Spinal cord (tissue), 10 donors: ENCODE data around the gene BMP6. TPM values are rescaled to one million over a fixed set of nuclear protein-coding genes. Genes with fewer than 3 reads are reported as not detected.
A peak's percentile ranks its signal among the peaks of the same experiment; 100 is the strongest.

ENCODE experiments used
- DNase-seq, 6 donors: peaks; one replicate each; pipeline versions ENCODE4 v3.0.0 to v3.0.0-alpha.2; 2013 to 2015; ENCODE audit warnings: low spot score in 6 of 6, low read depth in 4 of 6
- H3K27ac ChIP-seq: one replicate; pipeline ENCODE4 v1.5.1; 2013; ENCODE audit warnings: low read depth, low read length, control low read depth
- H3K27me3 ChIP-seq: one replicate; pipeline ENCODE4 v1.6.1; 2013; ENCODE audit warnings: low read length; ENCODE audit not compliant: control insufficient read depth, insufficient read depth
- H3K36me3 ChIP-seq: one replicate; pipeline ENCODE4 v1.6.1; 2013; ENCODE audit warnings: low read length; ENCODE audit not compliant: control insufficient read depth, insufficient read depth
- H3K4me1 ChIP-seq: one replicate; pipeline ENCODE4 v1.6.1; 2013; ENCODE audit warnings: low read length; ENCODE audit not compliant: control insufficient read depth, insufficient read depth
- H3K4me3 ChIP-seq: one replicate; pipeline ENCODE4 v1.5.1; 2013; ENCODE audit warnings: low read depth, low read length, control low read depth
- H3K9me3 ChIP-seq: one replicate; pipeline ENCODE4 v1.6.1; 2013; ENCODE audit warnings: low read length; ENCODE audit not compliant: control insufficient read depth, insufficient read depth
- WGBS: methylation state at CpG from one replicate; pipeline ENCODE4 v1.1.5; 2013; ENCODE audit warnings: missing lambda C conversion rate; ENCODE audit not compliant: insufficient coverage; 5-methylcytosine and 5-hydroxymethylcytosine counted together
- polyA plus RNA-seq, 2 donors: library from polyadenylated mRNA; unstranded; fragments of 120-200 nt; gene quantifications; one replicate each; pipeline ENCODE4 v1.2.1, GENCODE V29; 2013; ENCODE audit not compliant: insufficient read length in 2 of 2
- total RNA-seq, 2 donors: library from RNA; depleted of rRNA in 1 of 2; stranded (reverse); fragments of 120-200 nt in 1 of 2; fragments of >200 nt in 1 of 2; gene quantifications; one replicate each; pipeline versions ENCODE4 v1.2.3 to v1.2.4, GENCODE V29; 2013 to 2014
- donor health status: healthy.

The BMP6 gene
- total and polyA plus RNA-seq, 4 donors = 13.6 to 93.3 (median 24.1) TPM

DNA sequence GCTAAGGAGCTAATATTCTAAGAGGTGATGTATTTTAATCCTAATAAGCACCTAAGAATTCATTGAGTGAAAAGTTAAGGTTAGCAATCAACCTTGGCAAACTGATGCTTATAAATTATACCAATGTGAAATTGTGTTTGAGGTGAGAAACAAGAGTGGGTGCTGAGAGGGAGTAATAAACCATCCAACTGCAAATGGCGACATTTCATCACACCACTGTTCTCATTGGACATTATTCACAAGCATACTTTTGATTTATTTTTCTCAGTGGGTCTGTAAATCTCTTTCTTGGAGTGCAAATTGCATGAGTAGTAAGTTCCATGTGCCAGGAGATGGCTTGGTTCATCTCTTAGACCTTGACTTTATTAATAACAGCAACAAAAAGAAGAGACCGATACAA is 71.5 kb downstream of the BMP6 start:
- WGBS = no CpG with 5 or more reads among the region's 2 CpGs
- Histone ChIP-seq H3K4me1 (no peaks in the 10 kb centered on the region), H3K27me3 (no peaks in the 10 kb centered on the region), H3K4me3 (no peak overlapping the region), H3K9me3 (no peaks in the 10 kb centered on the region), H3K36me3 (no peaks in the 10 kb centered on the region), H3K27ac (no peak overlapping the region)
- peak in 1 of 6 donors; percentile 62 for DNase-seq

DNA sequence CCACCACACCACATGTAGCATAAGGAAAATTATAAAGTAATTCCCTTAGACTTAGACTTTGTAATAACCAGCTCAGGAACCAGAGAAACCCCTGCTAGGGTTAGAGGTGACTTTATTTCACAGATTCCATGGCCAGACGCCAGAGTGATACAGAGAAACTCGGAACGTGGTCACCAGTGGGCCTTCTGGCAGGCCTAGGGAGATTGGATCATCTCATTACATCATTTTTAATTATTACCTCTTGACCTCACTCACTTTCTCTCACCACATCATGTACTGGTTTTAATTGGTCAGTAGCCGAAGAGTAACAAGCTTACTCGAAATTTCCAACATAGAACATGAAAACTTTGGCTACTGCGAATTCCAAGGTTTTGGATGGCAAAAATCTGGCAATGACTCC is 72.9 kb downstream of the BMP6 start:
- Histone ChIP-seq H3K27me3 (no peaks in the 10 kb centered on the region), H3K4me1 (no peaks in the 10 kb centered on the region), H3K4me3 (no peak overlapping the region), H3K36me3 (no peaks in the 10 kb centered on the region), H3K27ac (no peak overlapping the region), H3K9me3 (no peaks in the 10 kb centered on the region)
- WGBS = 90% methylated on average over 6 of the region's 6 CpGs
- no peak for DNase-seq

DNA sequence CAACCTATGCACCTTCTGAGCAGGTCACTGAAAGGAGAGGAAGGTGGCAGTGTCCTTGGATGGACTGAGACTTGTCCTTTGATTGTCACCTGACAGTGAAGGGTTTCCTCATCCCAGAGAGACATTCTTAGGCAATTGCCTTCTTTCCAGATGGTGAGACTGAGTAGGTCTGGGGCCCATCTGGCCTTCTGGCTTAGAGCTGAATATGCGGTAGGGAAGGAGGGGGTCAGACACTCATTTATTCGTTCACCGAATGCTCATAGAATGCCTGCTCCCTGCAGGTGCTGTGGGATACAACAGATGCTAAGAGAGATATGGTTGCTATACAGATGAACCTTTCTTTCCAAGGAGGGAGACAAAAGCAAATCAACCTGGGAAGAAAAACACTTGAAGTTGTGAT is 76.8 kb downstream of the BMP6 start:
- Histone ChIP-seq H3K27ac (no peak overlapping the region), H3K4me3 (no peak overlapping the region), H3K36me3 (no peaks in the 10 kb centered on the region), H3K9me3 (no peaks in the 10 kb centered on the region), H3K4me1 (peaks cover 3% of the 10 kb centered on the region), H3K27me3 (no peaks in the 10 kb centered on the region)
- no peak for DNase-seq
- 68% methylated on average over 3 of the region's 3 CpGs for WGBS

DNA sequence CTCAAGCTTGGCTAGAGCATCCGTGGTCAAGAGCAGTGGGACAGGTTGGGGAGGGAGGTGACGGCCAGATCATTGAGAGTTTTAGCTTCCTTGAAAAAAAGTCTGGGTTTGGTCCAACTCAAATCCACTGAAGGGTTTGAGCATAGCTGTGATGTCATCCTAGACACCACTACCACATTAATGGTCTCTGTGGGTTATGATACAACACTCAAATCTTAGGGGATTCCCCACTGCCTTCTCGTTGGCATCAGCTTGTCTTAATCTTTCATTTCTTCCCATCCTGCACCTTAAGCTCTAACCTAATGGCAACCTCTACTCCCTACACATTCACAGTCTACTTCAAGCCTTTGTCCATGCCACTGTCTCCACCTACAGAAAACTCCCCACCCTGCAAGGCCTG is 77.3 kb downstream of the BMP6 start:
- DNase-seq = no peak
- no peak overlapping the region for H3K27ac ChIP-seq
- WGBS = 77% methylated on average over 1 of the region's 3 CpGs
- peaks cover 3% of the 10 kb centered on the region for H3K4me1 ChIP-seq
- no peaks in the 10 kb centered on the region for H3K27me3 ChIP-seq
- H3K4me3 ChIP-seq = no peak overlapping the region
- no peaks in the 10 kb centered on the region for H3K36me3 ChIP-seq
- H3K9me3 ChIP-seq = no peaks in the 10 kb centered on the region

DNA sequence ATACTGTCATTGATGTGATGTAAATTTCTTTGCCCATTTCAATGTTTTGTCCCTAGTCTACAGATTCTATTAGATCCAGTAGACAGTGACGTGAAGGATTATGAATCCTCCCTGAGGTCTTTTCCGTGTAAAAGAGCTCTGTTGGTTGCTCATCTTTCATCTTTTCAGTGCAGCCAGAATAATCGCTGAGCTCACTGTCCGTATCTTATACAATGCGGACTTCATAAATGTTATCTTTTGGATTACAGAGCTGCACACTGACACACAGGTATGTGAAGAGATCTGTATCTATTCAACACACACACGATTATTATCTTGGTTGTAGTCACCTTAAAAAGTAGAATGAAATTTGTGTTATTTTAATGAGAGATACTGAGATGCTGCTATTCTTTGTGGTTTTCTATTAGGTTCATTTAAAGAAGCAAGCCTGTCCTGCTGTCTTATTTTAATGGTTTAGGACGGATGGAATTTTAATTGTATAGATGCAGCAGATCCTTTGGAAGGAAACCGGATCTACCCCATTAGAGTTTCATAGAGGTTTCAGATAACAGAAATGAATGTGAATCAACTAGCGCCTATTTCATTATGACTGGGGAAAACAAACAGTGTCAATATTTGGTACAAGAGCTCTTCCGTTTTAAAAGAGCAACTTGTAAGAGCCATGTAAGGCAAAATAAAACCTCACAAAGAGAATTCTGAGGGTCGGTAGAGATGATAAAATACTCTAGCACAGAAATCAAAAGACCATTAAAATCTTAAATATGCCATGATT is 79.4 kb downstream of the BMP6 start:
- Histone ChIP-seq H3K4me3 (no peak overlapping the region), H3K9me3 (no peaks in the 10 kb centered on the region), H3K4me1 (peaks cover 3% of the 10 kb centered on the region), H3K27ac (no peak overlapping the region), H3K36me3 (no peaks in the 10 kb centered on the region), H3K27me3 (no peaks in the 10 kb centered on the region)
- 72% methylated on average over 2 of the region's 11 CpGs for WGBS
- peak in 1 of 6 donors; percentile 28 for DNase-seq

DNA sequence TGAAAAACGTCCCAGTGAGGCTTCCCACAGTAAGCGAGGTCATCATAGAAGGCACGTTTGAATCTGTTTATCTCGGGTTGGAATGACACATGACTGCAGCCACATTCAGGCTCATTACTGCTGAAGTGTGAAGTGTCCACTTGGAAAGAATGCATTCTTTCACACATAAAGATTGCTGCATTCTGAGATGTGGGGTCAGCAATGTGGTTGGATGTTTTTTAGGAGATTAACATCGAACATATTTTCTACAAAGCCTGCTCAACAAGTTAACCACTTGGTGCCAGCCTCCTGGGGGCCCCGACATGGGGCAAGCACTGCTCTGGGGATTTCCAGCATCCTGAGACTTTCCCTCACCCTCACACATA is 79.9 kb downstream of the BMP6 start:
- 30% methylated on average over 5 of the region's 6 CpGs for WGBS
- no peak overlapping the region for H3K4me3 ChIP-seq
- DNase-seq = no peak
- H3K36me3 ChIP-seq = no peaks in the 10 kb centered on the region
- no peak overlapping the region for H3K27ac ChIP-seq
- H3K27me3 ChIP-seq = no peaks in the 10 kb centered on the region
- H3K4me1 ChIP-seq = peaks cover 3% of the 10 kb centered on the region
- H3K9me3 ChIP-seq = no peaks in the 10 kb centered on the region

DNA sequence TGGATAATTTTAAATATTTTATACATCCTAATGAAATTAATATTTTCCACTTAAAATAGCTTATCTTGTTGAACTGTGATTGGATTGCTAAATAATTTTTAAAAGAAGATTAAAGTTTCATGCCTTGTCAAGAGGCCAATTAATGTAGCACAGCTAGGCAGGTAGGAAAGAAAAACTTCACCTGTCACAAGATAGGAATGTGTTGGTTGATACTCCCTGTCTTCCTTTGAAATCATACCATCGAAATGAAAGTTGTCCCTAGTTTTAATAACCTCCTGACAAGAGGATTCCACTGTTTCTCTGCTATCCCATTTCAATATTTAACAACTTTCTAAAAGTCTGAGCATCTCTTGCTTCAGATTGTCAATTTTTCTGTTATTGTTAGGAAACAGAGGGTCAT is 80.8 kb downstream of the BMP6 start:
- Histone ChIP-seq H3K27ac (no peak overlapping the region), H3K36me3 (no peaks in the 10 kb centered on the region), H3K27me3 (no peaks in the 10 kb centered on the region), H3K9me3 (no peaks in the 10 kb centered on the region), H3K4me3 (no peak overlapping the region), H3K4me1 (peaks cover 3% of the 10 kb centered on the region)
- DNase-seq = no peak
- WGBS = no CpG with 5 or more reads among the region's 1 CpG

DNA sequence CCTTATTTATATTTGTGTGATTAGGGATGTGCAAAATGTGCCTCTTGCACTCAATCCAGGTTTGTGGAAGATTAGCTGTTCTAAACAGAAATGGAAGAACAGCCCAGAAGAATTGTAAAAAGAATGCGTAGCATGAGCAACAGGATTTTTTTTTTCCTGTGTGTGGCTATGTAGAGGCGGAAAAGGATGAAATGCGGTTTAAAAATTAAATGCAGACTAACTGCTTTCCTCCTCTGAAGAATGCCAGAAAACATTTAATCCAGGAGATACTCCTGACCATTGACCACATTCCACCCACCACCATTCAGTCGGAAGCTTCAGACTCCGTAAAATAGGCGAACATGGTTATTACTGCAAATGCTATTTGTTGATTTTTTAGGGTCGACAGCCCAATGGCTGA is 83.4 kb downstream of the BMP6 start:
- Histone ChIP-seq H3K27me3 (no peaks in the 10 kb centered on the region), H3K9me3 (no peaks in the 10 kb centered on the region), H3K4me1 (peaks cover 3% of the 10 kb centered on the region), H3K4me3 (no peak overlapping the region), H3K36me3 (no peaks in the 10 kb centered on the region), H3K27ac (no peak overlapping the region)
- WGBS = 100% methylated on average over 3 of the region's 7 CpGs
- no peak for DNase-seq

DNA sequence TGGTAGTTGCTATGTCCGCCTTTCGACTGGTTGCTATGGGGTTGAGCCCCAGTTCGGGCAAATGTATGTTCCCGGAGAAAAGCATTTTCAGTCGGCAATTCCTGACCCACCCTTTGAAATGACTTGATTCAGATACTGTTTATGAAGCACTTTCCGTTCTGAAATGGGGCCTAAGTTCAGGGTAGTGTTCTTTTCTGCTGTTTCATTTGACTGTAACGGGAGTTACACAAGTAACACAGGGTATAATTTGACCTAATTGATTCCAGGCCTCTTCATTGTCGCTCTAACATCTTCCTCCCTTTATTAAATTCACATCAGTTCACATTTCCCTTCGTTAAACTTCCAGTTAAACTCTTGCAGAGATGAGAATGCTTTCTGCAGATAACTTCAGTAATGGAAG is 85.5 kb downstream of the BMP6 start:
- no peaks in the 10 kb centered on the region for H3K4me1 ChIP-seq
- H3K9me3 ChIP-seq = no peaks in the 10 kb centered on the region
- WGBS = no CpG with 5 or more reads among the region's 9 CpGs
- no peak overlapping the region for H3K4me3 ChIP-seq
- no peaks in the 10 kb centered on the region for H3K27me3 ChIP-seq
- H3K27ac ChIP-seq = no peak overlapping the region
- H3K36me3 ChIP-seq = no peaks in the 10 kb centered on the region
- DNase-seq = no peak

DNA sequence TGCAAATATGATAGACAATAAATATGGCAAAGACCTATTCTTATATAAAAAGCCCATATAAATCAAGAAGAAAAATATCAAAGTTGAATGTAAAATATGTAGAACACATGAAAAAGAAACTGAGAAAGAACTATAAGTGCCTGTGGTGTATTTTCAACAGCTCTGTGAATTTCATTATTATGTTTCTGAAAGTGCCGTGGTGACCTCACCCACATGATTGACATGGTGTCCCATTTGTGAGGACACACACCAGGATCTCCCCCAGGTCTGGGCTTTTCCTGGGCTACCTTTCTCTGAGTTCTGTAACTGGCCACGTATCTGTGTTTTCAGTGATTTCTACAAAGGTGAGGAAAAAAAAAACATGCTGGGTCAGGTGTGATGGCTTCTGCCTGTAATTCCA is 86.7 kb downstream of the BMP6 start:
- Histone ChIP-seq H3K27me3 (no peaks in the 10 kb centered on the region), H3K27ac (no peak overlapping the region), H3K4me1 (no peaks in the 10 kb centered on the region), H3K9me3 (no peaks in the 10 kb centered on the region), H3K36me3 (no peaks in the 10 kb centered on the region), H3K4me3 (no peak overlapping the region)
- no peak for DNase-seq
- WGBS = 50% methylated on average over 2 of the region's 2 CpGs
